ENCODE measurements around the gene WDR59. TPM values are rescaled to one million over a fixed set of nuclear protein-coding genes. Genes with fewer than 3 reads are reported as not detected.

Gene WDR59
- total and polyA plus RNA-seq, 11 donors: 16.0 to 52.2 (median 39.5) TPM

- Histone ChIP-seq H3K4me3 (peak within 1 kb of the TSS; percentile 65 to 99 (median 94)), H3K4me1 (peaks cover 3 to 49% (median 33%) of the 10 kb centered on the region in 12 donors), H3K27ac (peak within 1 kb of the TSS; percentile 16 to 93 (median 88)), H3K36me3 (no peaks in the 10 kb centered on the region), H3K27me3 (no peaks in the 10 kb centered on the region), H3K9me3 (no peaks in the 10 kb centered on the region)
- intact Hi-C loops (cut with DNase I): loop anchor here (1.0 to 2.0 kb wide), 3 partner anchors 46 to 113 kb away; no protein-coding TSS in a partner anchor
- no peak for TF ChIP-seq POLR2A (IDR thresholded peaks at IDR 0.05)
- peak; percentile 63 to 87 (median 82) for TF ChIP-seq CTCF (IDR thresholded peaks at IDR 0.05)
- 1 to 4% (median 1%) methylated on average over 15 to 73 of the region's 73 CpGs for WGBS, 4 donors
- DNase-seq (peak; percentile 87 to 94 (median 89)), ATAC-seq (peak; percentile 74 to 89 (median 87))
These were observed 13.7 kb upstream of the WDR59 start, which contains the start of gene ZNRF1 for GRCh38 chr16:74998481-74999218. TSS of gene ZNRF1 (plus strand) at chr16:74999024. CDS start at chr16:74999672, 648 bp downstream.

DNA sequence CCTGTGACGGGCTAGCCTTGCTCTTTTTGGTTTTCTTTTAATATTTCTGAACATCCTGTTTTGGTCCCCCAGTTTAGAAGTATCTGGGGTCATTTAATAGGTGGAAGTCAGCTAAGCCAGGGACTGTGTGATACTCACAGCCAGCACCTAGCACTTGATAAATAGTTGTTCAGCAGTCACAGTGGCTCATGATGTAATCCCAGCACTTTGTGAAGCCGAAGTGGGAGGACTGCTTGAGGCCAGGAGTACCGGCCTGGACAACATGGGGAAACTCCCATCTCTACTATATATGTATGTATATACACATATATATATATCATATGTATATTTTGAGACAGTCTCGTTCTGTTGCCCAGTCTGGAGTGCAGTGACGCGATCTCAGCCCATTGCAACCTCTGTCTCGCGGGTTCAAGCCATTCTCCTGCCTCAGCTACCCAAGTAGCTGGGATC is 12.1 kb upstream of the WDR59 start:
- Histone ChIP-seq H3K27ac (no peak overlapping the region), H3K4me3 (no peak overlapping the region), H3K27me3 (no peaks in the 10 kb centered on the region), H3K36me3 (no peaks in the 10 kb centered on the region), H3K4me1 (peaks cover 3 to 40% (median 21%) of the 10 kb centered on the region in 12 donors), H3K9me3 (no peaks in the 10 kb centered on the region)
- ATAC-seq (no peak), DNase-seq (no peak)
- intact Hi-C loops (cut with DNase I): no loop called here
- 74 to 79% (median 77%) methylated on average over 8 of the region's 8 CpGs for WGBS, 4 donors
- TF ChIP-seq CTCF (IDR thresholded peaks at IDR 0.05): no peak
- TF ChIP-seq POLR2A (IDR thresholded peaks at IDR 0.05): no peak

DNA sequence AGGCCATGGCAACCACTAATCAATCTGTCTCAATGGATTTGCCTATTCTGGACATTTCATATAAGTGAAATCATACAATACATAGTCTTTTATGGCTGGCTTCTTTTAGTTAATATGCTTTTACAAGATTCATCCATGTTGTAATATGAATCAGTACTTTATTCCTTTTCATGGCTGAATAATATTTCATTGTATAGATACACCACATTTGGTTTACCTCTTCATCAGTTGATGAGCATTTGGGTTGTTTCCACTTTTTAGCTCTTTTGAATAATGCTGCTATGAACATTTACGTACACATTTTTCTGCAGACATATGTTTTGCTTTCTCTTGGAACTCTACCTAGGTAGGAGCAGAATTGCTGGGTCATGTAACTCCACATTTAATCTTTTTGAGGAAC is 11.1 kb upstream of the WDR59 start:
- H3K27ac ChIP-seq: no peak overlapping the region
- no peak for DNase-seq
- no peaks in the 10 kb centered on the region for H3K36me3 ChIP-seq
- peaks cover 0 to 32% (median 17%) of the 10 kb centered on the region in 12 donors for H3K4me1 ChIP-seq
- TF ChIP-seq POLR2A (IDR thresholded peaks at IDR 0.05): no peak
- intact Hi-C loops (cut with DNase I): no loop called here
- 91 to 99% (median 97%) methylated on average over 1 of the region's 1 CpG for WGBS, 4 donors
- no peaks in the 10 kb centered on the region for H3K9me3 ChIP-seq
- H3K27me3 ChIP-seq: no peaks in the 10 kb centered on the region
- H3K4me3 ChIP-seq: no peak overlapping the region
- no peak for ATAC-seq

DNA sequence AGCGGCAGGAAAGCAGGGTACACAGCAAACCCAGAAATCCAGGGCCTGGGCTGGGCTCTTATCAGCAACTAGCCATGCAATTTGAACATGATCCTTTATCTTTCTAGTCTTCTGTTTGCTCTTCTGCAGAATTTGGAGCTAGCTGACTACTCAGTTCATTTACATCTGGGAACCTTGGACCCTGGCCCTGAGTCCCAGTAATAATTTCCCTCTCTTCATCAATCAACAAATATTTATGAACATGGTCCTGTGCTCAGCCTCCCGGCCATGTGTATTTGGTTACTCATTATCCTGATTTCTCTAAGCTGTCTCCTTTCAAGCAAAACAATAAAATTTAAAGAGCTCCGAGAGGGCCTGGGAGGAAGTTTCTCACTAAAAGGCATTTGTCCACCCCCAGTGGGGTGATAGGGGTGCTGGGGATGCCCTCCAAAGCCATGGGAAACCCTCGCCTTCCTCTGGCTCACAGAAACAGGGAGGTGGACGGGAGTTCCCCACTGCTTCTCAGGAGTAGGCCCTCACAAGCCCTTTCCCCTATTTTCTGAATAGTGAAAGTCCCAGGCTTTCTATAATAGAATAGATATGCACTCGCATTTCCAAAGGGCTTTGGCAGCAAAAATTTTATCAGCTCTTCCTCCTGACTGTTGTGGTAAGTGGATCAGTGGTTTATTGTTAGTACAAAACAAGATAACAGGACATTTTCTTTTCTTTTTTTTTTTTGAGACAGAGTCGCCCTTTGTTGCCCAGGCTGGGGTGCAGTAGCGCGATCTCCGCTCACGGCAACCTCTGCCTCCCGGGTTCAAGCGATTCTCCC is 6.9 kb upstream of the WDR59 start:
- Histone ChIP-seq H3K27ac (peak overlapping the region in 11 of 12 donors; percentile 8 to 83 (median 57)), H3K4me3 (no peak overlapping the region), H3K27me3 (no peaks in the 10 kb centered on the region), H3K4me1 (peaks cover 0 to 12% (median 2%) of the 10 kb centered on the region in 12 donors), H3K9me3 (no peaks in the 10 kb centered on the region), H3K36me3 (no peaks in the 10 kb centered on the region)
- intact Hi-C loops (cut with DNase I): no loop called here
- DNase-seq: no peak
- TF ChIP-seq CTCF (IDR thresholded peaks at IDR 0.05): no peak
- no peak for TF ChIP-seq POLR2A (IDR thresholded peaks at IDR 0.05)
- ATAC-seq: peak in 3 of 4 donors; percentile 30 to 62 (median 51)
- 53 to 62% (median 54%) methylated on average over 13 of the region's 13 CpGs for whole genome bisulfite sequencing, 4 donors

All from heart left ventricle (tissue), 16 donors.